Measurements from ENCODE around the gene DENND2D. TPM values are rescaled to one million over a fixed set of nuclear protein-coding genes. Genes with fewer than 3 reads are reported as not detected.

Gene DENND2D
- total RNA-seq, 3 donors from 2014 or later = 27.7 to 70.8 (median 34.4) TPM

GRCh38 chr1:111195002-111195684, 5.3 kb downstream of the DENND2D start:
- peaks cover 0 to 5% of the 10 kb centered on the region in 2 donors for H3K4me1 ChIP-seq
- DNase-seq (ENCODE audit: low spot score in 2 of 2) = no peak
- no peaks in the 10 kb centered on the region for H3K27me3 ChIP-seq
- no peak overlapping the region for H3K4me3 ChIP-seq
- peak overlapping the region in 1 of 2 donors; percentile 5 for H3K27ac ChIP-seq
- no peaks in the 10 kb centered on the region for H3K9me3 ChIP-seq
- H3K36me3 ChIP-seq = no peaks in the 10 kb centered on the region
- TF ChIP-seq POLR2AphosphoS5 (IDR thresholded peaks at IDR 0.05) (no peak), POLR2A (IDR thresholded peaks at IDR 0.05) (no peak), CTCF (IDR thresholded peaks at IDR 0.05) (no peak)
- intact Hi-C loops (cut with DNase I; ENCODE audit: low total_unique reads) = no loop called here

- no peak overlapping the region for H3K4me3 ChIP-seq
- H3K27ac ChIP-seq = peak overlapping the region; percentile 74 to 77
- intact Hi-C loops (cut with DNase I; ENCODE audit: low total_unique reads) = no loop called here
- no peaks in the 10 kb centered on the region for H3K36me3 ChIP-seq
- H3K4me1 ChIP-seq = peaks cover 0 to 5% of the 10 kb centered on the region in 2 donors
- DNase-seq (ENCODE audit: low spot score in 2 of 2) = no peak
- no peak for TF ChIP-seq POLR2AphosphoS5 (IDR thresholded peaks at IDR 0.05)
- no peak for TF ChIP-seq CTCF (IDR thresholded peaks at IDR 0.05)
- TF ChIP-seq POLR2A (IDR thresholded peaks at IDR 0.05) = no peak
- H3K9me3 ChIP-seq = no peaks in the 10 kb centered on the region
- H3K27me3 ChIP-seq = no peaks in the 10 kb centered on the region
These were observed 6.5 kb downstream of the DENND2D start for GRCh38 chr1:111193712-111194480.

- Histone ChIP-seq H3K4me1 (peaks cover 0 to 5% of the 10 kb centered on the region in 2 donors), H3K36me3 (no peaks in the 10 kb centered on the region), H3K27ac (peak overlapping the region; percentile 74 to 77), H3K4me3 (no peak overlapping the region), H3K9me3 (no peaks in the 10 kb centered on the region), H3K27me3 (no peaks in the 10 kb centered on the region)
- TF ChIP-seq POLR2A (IDR thresholded peaks at IDR 0.05) (no peak), POLR2AphosphoS5 (IDR thresholded peaks at IDR 0.05) (no peak), CTCF (IDR thresholded peaks at IDR 0.05) (no peak)
- intact Hi-C loops (cut with DNase I; ENCODE audit: low total_unique reads) = no loop called here
- no peak for DNase-seq (ENCODE audit: low spot score in 2 of 2)
These were observed 7.6 kb downstream of the DENND2D start for GRCh38 chr1:111192658-111193519.

GRCh38 chr1:111192074-111192473, 8.4 kb downstream of the DENND2D start:
- Histone ChIP-seq H3K4me3 (no peak overlapping the region), H3K4me1 (peaks cover 0 to 5% of the 10 kb centered on the region in 2 donors), H3K36me3 (no peaks in the 10 kb centered on the region), H3K27ac (peak overlapping the region; percentile 74 to 77), H3K27me3 (no peaks in the 10 kb centered on the region), H3K9me3 (no peaks in the 10 kb centered on the region)
- no peak for DNase-seq (ENCODE audit: low spot score in 2 of 2)
- intact Hi-C loops (cut with DNase I; ENCODE audit: low total_unique reads) = no loop called here
- no peak for TF ChIP-seq POLR2AphosphoS5 (IDR thresholded peaks at IDR 0.05)
- no peak for TF ChIP-seq POLR2A (IDR thresholded peaks at IDR 0.05)
- no peak for TF ChIP-seq CTCF (IDR thresholded peaks at IDR 0.05)

Measured in breast epithelium (tissue), 4 donors.